Stimulated activated CD8-positive, alpha-beta memory T cell treated with anti-CD3 and anti-CD28 coated beads, Interleukin-7, amount 100 ng/mL, for 1 hour (primary cell): ENCODE data around the gene PUDP.
"Not testable (repeated sequence)": the region's sequence is repeated elsewhere in the genome, so short reads cannot be mapped to it uniquely, and the experiment has no call there.

Experiments
- DNase-seq, 2 donors: peaks; one replicate each; pipeline ENCODE4 v3.0.0-alpha.2; 2020; ENCODE audit warnings: low read depth in 2 of 2

PUDP gene

DNA sequence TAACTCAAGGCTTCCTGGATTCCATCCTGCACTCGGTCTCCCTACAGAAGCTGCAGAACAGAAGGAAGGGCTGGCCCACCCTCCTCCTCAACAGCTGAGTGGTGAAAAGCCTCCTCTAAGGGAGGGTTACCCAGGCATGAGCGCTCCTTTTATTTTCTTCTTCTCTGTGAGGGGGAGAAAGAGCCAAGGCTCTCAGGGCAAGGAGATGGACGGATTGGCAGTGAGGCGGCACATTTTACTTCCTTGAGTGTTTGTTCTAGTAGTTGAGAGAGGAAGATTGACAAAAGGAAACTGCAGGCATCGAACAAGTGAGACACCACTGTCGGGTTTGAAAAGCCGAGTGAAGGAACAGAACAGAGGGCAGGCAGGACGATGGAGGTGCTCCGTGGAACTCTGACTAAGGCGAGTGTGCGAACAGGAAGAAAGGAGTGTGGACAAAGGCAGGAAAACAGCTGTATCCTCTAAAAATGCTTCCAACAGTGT lies 38.9 kb downstream of the PUDP start:
- DNase-seq, result no peak

DNA sequence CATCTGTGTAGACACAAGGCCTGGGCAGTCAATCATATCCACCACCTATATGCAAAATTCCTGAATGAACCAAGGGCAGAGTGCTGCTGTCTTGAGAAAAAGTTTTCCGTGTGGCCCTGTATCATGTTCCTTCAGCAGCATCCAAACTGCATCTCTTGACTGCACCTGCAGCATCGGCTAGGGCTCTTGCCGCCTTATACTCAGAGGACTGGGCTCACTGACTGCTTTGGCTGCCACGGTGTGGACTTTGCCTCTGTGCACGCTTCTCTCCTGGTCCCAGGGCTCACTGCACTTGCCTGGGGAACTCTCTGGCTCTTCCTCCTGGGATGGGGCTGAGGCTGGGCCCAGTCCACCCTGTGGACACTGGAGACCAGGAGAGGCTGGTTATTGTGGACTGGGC lies 39.9 kb downstream of the PUDP start:
- DNase-seq, result no peak

DNA sequence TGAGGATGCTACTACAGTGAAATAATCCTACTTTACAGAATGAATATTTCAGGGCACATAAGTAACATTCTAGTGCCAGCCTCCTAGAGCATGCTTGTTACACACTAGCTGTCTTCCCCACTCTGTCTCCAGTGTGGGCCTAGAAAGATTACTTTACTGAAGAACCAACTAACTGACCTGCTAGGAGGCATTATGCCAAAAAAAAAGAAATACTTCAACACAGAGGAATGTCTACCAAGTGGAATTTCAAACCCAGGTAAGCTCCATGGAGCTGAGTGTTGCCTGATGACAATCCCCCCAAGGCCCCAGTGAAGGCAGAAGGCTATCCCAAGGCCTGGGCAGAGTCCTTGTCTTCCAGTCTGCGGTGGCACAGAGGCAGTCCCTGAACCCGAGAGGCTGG lies 41.3 kb downstream of the PUDP start:
- DNase-seq, result no peak

DNA sequence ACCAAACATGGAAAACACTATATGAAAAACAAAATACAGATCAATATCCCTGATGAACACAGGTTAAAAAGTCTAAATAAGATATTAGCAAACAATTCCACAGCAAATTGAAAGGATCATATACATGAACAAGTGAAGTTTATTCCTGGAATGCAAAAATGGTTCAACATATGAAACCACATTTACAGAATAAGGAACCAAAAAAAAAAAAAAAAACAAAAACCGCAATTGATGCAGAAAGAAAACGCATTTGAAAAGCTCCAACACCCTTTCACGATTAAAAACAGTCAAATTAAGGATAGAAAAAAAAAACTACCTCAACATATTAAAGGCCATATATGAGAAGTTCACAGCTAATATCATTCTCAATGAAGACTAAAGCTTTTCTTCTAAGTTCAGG lies 45.8 kb downstream of the PUDP start:
- no peak for DNase-seq

DNA sequence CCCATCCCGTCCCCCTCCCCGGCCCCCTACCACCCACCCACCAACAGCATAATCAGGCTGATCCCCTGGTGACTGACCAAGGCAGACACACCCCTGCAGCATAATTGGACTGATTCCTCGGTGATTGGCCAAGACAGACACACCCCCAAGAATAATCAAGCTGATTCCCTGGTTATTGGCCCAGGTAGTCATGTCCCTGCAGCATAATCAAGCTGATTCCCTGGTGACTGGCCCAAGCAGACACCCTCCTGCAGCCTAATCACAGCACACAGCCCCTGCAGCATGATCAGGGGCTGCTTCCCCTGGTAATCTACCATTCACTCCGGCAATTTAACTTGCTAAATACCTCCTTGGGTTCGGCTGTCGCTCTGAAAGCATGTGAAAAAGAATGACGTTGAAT lies 47.9 kb downstream of the PUDP start:
- no peak for DNase-seq

DNA sequence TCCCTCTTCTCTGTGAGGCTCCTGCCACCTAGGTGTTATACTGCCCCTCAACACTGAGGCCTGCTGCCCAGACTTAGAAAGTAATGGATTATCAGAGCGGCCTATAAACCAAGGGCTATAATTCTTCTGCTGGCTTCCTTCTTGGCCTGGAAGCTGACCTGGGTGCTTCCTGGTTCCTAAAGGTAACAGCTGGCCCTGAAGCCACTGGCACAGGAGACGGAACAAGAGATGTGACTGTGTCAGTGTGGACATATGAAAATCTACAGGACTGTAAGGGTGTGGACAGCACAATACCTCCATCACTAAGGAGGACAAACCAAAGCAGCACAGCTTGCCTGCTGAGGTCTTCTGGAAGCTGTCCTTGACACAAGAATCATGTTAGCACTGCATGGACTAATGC lies 52.3 kb downstream of the PUDP start:
- DNase-seq, result not testable (repeated sequence)

DNA sequence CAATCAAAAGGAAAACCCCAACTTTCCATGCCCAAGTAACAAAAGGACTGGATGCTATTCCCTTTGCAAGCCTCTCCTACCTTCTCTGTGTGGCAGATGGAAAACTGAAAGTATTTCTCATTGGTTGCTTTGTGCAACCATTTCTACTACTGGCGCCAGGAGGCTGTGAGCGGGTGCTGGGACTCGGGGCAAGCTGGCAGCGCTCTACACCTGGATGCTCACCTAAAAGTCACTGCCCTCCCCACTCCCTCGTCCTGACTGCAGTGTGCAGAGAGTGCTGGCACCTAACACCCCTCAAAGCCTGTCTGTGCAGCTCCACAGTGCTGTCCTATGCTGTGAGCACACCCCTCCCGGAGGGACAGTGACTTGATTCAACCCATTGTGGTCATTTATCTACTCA lies 54.6 kb downstream of the PUDP start:
- DNase-seq, result no peak

DNA sequence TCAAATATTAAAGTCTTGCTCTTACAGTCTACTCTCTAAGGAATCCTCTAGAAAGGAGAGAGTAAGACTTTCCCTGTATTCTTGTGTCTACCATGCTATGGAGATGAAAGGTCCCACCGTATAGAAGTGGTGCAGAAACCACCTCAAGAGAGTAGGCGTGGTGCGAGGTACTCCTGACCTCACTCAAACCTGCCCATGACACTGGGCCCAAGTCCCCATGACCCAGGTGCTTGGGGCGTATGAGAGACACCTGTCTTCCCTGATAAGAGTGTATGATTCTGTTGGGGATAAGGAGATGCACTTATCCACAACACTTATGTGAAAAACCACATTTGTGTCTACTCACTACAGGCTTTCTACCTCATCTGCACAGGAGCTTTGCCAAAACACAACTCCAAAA lies 55.4 kb downstream of the PUDP start:
- DNase-seq, result no peak

DNA sequence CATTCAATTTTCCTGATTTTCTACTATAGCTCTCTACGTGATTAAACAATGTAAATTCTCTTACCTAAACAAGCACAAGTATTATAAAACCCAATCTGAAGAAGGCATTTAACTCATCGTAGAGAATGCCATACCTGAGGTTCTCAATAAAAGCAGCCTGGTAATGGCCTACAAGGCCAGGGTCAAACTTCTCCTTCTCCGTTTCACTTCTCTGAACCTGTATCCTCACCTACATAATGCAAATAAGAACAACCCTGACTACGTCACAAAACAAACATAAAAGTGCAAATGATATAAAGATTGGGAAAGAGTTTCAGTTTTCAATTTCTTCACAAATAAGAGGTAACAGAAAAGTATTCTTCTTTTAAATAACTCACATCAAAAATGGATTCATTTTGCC lies 56.0 kb downstream of the PUDP start:
- DNase-seq, result no peak

DNA sequence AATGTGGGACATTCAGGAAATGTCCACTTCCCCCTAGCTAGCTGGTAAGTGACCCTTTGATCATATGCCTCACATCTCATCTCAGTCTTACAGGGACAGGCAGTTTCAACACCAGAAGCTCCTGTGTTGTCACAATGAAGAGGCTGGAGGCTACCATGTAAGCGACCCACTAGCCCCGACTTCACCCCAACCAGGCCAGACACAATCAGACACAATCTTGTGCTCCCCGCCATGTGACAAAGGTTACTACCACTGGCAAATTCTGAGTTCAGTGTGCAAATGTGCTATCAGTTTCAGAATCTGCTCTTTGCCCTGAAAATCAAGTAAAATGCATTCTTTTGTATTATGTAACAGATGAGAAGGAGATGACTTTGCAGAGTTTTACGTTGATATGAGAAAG lies 57.3 kb downstream of the PUDP start:
- no peak for DNase-seq

DNA sequence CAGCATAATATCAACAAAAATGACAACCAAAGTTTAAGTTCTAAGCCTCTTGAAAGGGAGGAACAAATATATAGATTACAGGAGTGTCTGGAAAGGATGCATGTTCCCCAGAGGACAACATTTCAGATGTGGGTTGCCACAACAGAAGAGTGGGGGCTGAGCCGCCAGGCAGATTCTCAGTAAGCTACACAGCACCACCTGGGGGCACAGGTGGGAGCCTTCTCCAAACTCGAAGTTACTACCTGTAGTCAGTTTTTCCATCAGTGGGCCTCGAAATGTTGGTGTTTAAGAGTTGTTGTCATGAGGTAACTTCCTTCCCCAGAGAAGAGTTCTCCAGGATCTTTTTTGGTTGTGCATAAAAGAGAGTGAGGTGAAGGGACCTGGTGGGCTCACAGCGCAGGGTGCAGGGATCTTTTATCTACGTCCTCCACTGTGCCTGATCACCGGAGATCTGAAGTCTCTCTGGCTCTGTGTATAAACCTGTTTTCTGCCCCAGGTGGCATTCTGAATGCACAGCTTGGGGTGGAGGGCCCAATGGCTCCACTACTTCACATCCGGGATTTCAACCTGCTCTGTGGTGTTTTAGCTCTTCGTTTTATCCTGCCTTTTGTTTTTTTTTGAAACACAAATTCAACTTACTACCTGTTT lies 58.9 kb downstream of the PUDP start:
- peak in 1 of 2 donors; percentile 11 for DNase-seq

DNA sequence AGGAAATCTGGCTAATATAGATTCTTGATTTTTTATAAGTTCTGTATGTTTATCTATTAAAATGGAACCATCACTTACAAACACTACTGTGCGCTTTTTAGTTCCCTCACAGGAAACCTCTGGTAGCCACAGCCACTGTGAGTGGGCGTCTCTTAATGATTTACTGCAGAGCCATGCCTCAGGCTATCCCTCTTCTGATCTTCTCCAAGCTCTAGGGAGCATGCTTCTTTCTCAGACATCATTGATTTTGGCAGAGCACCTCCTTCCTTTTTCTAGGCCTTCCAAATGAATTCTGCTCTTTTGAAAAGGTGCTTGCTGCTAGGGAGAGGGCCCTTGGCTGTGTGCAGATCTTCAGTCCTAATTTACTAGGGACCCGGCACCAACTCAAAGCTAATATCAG lies 61.6 kb downstream of the PUDP start:
- no peak for DNase-seq

DNA sequence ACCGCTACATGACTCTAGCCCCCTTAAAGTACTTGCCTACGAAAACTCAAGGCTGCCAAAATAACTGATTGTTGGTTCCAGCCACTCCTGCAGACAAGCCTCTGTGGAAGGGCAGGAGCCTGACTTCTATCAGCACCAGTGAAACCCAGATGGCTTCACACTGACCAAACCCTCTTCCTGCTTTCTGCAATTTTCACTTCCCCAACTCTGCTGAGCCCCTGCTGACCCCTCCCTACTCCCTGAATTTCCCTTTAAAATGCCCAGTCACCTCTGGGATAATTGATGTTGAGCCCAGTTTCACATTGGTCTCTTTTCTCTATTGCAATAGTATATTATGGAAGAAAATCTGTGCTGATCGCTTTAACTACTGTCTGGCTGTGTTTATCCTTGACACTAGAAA lies 62.1 kb downstream of the PUDP start:
- no peak for DNase-seq

DNA sequence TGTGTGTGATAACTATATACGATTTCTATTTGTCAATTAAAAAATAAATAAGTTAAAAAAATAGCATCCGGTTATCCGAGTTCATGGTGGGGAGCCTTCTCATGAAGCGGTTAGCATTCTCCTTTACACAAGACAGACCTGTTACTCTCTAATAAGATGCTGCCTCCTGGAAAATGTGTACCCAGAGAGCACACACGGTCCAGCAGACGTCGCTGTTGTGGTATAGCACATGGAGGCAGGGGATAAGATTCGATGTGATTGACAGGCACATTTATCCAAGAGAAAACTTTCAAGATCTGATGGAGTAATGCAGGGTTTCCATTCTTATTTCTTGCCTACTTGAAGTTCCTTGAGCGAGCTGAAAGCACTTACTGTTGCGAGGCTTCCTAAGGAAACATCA lies 63.1 kb downstream of the PUDP start:
- DNase-seq, result no peak

DNA sequence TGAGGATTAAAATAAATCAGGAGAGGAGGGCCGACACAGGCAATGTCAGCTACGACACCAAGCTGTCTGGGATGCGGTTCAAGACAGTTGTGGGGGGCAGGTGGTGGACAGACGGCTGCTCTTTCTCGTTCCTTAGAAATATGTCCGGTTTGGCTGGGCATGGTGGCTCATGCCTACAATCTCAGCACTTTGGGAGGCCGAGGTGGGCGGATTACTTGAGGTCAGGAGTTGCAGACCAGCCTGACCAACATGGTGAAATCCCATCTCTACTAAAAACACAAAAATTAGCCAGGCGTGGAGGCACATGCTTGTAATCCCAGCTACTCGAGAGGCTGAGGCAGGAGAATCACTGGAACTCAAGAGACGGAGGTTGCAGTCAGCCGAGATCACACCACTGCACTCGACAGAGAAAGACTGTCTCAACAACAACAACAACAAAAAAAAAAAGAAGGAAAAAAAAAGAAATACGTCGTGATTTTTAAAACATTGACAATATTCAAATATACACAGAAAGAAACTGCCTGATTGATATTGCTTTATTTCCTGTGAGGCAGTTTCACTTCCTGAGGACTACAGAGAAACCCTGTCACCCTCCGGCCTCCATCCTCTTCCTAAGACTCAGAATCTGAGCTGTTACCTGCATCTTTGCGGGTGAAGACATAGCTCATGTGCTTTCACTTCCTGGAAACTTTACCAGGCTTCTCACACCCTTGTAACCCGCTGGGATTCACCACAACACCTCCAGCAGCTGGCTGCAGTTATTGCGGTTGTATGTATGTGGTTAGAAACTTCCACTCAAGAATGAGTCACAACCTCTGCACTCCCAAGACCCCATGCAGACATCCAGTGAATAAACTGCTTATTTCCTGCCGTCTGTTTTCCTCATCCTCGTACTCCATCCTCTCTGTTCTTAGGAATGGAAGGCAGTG lies 64.2 kb downstream of the PUDP start:
- DNase-seq, result peak; percentile 5 to 42

DNA sequence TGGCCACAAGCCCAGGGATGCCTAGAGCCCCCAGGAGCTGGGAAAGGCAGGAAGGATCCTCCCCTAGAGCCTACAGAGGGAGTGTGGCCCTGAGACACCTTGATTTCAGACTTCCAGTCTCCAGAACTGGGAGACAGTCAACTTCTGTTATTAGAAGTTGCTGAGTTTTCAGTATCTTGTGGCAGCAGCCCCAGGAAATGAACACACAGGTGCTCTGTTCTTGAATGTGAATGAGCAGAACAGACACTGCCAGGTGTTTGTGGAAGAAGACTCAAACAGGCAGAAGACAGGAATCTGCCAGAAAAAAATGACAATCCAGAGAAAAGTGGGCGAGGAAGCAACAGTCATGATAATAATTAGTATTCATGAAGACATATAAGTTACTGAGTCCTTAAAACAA lies 64.9 kb downstream of the PUDP start:
- no peak for DNase-seq

DNA sequence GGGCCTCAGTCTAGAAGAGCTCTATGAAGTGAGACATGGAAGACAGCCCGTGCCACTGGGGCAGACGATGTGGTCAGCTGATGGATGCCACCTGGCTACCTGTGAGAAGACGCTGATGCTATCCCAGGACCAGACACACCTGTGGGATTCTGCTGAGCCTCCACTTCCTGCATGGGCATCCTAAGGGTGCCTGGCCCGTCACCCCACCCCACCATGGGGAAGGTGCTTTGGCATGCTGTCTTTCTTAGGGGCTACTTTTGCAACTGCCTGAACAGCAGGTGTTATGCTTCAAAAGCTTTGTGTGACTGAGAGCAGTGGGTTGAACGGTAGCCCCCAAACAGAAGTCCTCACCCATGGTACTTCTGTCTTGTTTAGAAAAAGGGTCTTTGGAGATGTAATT lies 65.4 kb downstream of the PUDP start:
- no peak for DNase-seq

DNA sequence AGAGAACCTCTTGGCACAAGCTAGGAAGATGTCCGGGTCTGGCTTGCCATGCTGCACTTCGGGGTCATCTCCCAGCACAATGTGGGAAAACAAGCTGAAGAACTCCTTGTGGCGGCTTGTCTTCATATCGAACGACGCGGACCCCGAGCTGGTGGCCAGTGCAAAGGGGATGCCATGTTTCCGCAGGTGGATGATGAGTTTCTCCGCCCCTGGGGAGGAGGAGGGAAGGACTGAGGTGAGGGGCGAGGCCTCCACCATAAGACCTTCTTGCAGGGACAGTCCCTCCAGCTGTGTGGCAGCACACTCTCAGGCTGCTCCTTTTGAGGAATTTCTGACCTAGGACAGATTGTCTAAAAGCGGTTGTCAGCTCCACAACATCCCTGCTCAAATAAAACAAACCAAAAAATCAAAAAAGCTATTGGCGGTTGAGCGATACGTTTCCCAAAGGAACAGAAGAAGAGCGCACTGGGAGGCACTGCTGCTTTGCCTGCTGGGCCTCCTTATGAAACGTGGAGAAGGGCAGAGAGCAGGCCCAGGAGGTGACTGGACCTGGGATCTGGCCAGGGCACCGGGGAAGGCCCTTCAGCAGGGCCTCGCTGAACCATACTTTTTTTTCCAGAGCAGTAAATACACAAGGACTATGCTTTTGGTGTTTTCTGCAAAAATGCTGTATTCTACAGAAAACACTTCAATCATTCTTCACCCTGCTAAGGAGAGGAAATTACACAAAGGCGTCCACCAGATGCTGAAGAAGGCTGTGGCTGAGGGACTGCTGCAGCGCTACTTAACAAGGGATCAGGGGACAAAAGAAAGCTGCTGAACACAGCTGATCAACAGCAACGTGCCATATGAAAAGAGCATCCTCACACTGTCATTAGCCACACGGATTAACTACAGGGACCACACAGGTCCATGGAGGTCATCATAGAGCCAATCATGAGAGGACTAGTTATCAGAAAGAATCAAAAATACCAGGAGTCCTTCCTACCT lies 70.4 kb downstream of the PUDP start:
- DNase-seq, result no peak

DNA sequence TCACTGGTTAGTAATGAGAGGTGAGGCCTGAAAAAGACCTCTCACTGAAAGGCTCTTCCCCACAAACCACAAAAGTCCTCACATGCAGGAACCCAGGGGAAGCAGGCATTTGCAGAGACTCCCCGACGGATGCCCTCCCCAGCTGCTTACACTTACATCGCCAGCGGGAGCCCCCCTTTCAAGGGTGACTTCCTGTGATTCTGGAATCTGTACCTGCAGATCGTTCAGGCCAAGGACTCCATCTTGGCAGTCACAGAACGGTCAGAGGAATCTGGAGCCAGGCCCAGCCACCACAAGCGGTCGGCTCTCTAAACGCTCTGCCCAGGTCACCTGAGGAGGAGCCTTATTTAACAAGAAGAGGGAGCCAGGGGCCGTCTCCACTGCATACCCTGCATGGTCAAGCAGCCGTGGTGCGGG lies 71.7 kb downstream of the PUDP start:
- no peak for DNase-seq

DNA sequence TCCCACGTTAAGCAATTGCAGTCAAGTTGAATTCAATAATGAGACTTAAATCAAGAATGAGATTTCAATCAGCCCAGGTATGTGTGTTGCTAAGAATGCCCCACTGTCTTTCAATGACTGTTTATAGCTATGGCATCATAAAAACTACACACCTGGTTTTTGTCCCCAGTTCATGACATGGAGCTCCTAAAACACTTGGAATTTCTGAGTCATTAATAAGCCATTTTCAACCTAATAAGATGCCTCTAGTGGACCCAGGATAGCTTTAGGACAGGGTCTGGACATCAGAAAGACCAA lies 73.1 kb downstream of the PUDP start:
- DNase-seq, result no peak

DNA sequence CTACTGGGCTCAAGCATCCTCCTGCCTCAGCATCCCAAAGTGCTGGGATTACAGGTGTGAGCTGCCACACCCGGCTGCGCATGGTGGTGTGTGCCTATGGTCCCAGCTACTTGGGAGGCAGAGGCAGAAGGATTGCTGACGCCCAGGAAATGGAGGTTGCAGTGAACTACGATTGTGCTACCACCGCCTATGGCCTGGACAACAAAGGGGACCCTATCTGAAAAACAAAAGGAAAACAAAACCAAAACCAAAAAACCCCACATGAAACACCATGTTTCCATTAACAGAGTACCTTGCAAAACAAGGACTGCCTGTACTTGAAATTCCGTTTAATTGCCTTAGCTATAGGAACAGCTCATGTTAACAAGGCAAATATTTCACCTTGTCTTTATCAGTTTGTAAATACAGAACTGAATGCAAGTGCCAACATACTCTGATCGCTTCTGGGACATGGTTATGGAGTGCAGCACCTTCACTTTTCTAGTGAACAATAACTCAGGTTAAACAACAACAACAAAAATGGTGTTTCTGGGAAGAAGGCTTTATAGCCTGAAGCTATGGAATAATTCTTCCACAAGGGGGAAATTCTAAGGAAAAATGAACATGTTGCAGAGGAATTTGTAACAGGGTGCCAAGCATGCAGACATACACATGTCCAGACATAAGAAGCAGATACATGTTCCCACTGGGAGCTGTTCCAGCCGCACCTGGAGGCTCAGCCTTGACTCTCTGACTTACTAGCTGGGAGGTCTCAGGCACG lies 73.6 kb downstream of the PUDP start:
- DNase-seq, result no peak
